Esophagus muscularis mucosa (tissue), 4 donors: ENCODE measurements around the gene TXNIP.

Experiments used
- CTCF ChIP-seq, 3 experiments: fragments of 200-600 bp in 2 of 3; fragments of 450-650 bp in 1 of 3; sonication (generic) in 2 of 3; IDR thresholded peaks; one replicate each; pipeline ENCODE4 v1.5.1; 2017 to 2019; ENCODE audit warnings: antibody characterized with exemption in 3 of 3, mild to moderate bottlenecking in 2 of 3, moderate library complexity in 1 of 3
- EP300 ChIP-seq: sonication (generic); formaldehyde crosslinking; IDR thresholded peaks from one replicate; pipeline ENCODE4 v1.6.1; 2017; ENCODE audit warnings: antibody characterized with exemption
- POLR2A ChIP-seq: fragments of 450-650 bp; IDR thresholded peaks from one replicate; pipeline ENCODE4 v1.6.1; 2017; ENCODE audit warnings: antibody characterized with exemption, moderate library complexity, mild to moderate bottlenecking, low read depth
- POLR2AphosphoS5 ChIP-seq, 2 donors: sonication (generic); formaldehyde crosslinking; IDR thresholded peaks; one replicate each; pipeline ENCODE4 v1.6.1; 2017; ENCODE audit warnings: antibody characterized with exemption in 2 of 2

GRCh38 chr1:146010126-146010738, 13.9 kb upstream of the TXNIP start:
- TF ChIP-seq CTCF (IDR thresholded peaks at IDR 0.05) (no peak), EP300 (no peak), POLR2AphosphoS5 (IDR thresholded peaks at IDR 0.05) (peak; percentile 5 to 31), POLR2A (no peak)
